HCT116 (cell line): ENCODE measurements around the gene HOXB8. TPM values are rescaled to one million over a fixed set of nuclear protein-coding genes. Genes with fewer than 3 reads are reported as not detected.

Experiments
- ATAC-seq: fragments of 200-7000 bp; cut with Tn5 transposase; 2 replicates; pipeline ENCODE4 v1.9.1; 2020; ENCODE audit warnings: mild to moderate bottlenecking, moderate library complexity
- BruUV-seq: library from RNA; stranded (reverse); fragments of 400-500 nt; replicated peaks from 2 replicates; lab custom pipeline; 2021; lab: Mats Ljungman, UMichigan
- CTCF ChIA-PET: fragments of 300-600 bp; sonication (Branson Sonifier 250); formaldehyde crosslinking; loops from one replicate; lab custom pipeline; 2021; ENCODE audit warnings: antibody characterized with exemption; lab: Charles Lee
- POLR2A ChIA-PET: fragments of 300-600, 350-600 bp; sonication (Branson Sonifier 250); formaldehyde crosslinking; loops from one replicate; lab custom pipeline; 2021; ENCODE audit warnings: antibody characterized with exemption; lab: Charles Lee
- RAD21 ChIA-PET, 2 experiments: fragments of 300-600 bp; sonication (Branson Sonifier 250); formaldehyde crosslinking; loops; one replicate each; lab custom pipeline; 2023; ENCODE audit warnings: low total read pairs in 2 of 2; ENCODE audit not compliant: uncharacterized antibody in 2 of 2, unreplicated experiment in 2 of 2, low non-redundant PET in 1 of 2; lab: Charles Lee
- DNase-seq: peaks from one replicate; pipeline ENCODE4 v3.0.0-alpha.2; 2010; ENCODE audit warnings: low read depth, low spot score
- H2AFZ ChIP-seq: fragments of 200-600 bp; shearing (Covaris generic), sonication (generic); 2 replicates; pipeline ENCODE4 v1.6.1; 2017; ENCODE audit warnings: low read depth, mixed run types, mixed read lengths, antibody characterized with exemption, low read length; ENCODE audit not compliant: poor library complexity, severe bottlenecking
- H3K27ac ChIP-seq: 2 replicates; pipeline ENCODE4 v1.5.1; 2012; ENCODE audit warnings: low read depth, low read length
- H3K27me3 ChIP-seq: fragments of 200-600 bp; sonication (generic); 2 replicates; pipeline ENCODE4 v1.6.1; 2016; ENCODE audit warnings: mixed run types, low read length, mixed read lengths; ENCODE audit not compliant: insufficient read depth
- H3K36me3 ChIP-seq, 2 experiments: fragments of 200-500 bp in 1 of 2; fragments of 200-600 bp in 1 of 2; sonication (Bioruptor generic) in 1 of 2; sonication (generic) in 1 of 2; 2 replicates each; pipeline versions ENCODE4 v1.5.1 to v1.6.1; 2014 to 2016; ENCODE audit warnings: low read length in 2 of 2, inconsistent platforms in 1 of 2, mixed read lengths in 1 of 2, mixed run types in 1 of 2; ENCODE audit not compliant: insufficient read depth in 2 of 2, control insufficient read depth in 1 of 2
- H3K4me1 ChIP-seq, 2 experiments: fragments of 200-600 bp in 1 of 2; sonication (generic) in 1 of 2; 2 replicates each; pipeline versions ENCODE4 v1.5.1 to v1.6.1; 2012 to 2017; ENCODE audit warnings: low read length in 2 of 2, inconsistent platforms in 1 of 2, mild to moderate bottlenecking in 1 of 2, mixed read lengths in 1 of 2, mixed run types in 1 of 2, moderate library complexity in 1 of 2; ENCODE audit not compliant: insufficient read depth in 2 of 2, control insufficient read depth in 1 of 2
- H3K4me2 ChIP-seq: fragments of 200-600 bp; sonication (generic); 2 replicates; pipeline ENCODE4 v1.6.1; 2017; ENCODE audit warnings: mixed run types, low read length, mixed read lengths
- H3K4me3 ChIP-seq, 2 experiments: fragments of 200-600 bp in 1 of 2; sonication (generic) in 1 of 2; replicated peaks in 1 of 2; 2 replicates each; pipeline ENCODE4 v1.5.1; 2011 to 2016; ENCODE audit warnings: low read length in 2 of 2, control low read depth in 1 of 2, low read depth in 1 of 2, mild to moderate bottlenecking in 1 of 2, mixed read lengths in 1 of 2, mixed run types in 1 of 2
- H3K79me2 ChIP-seq: fragments of 200-600 bp; sonication (generic); 2 replicates; pipeline ENCODE4 v1.6.1; 2017; ENCODE audit warnings: mild to moderate bottlenecking, mixed run types, low read length, moderate library complexity, mixed read lengths; ENCODE audit not compliant: insufficient read depth
- H3K9ac ChIP-seq: fragments of 200-600 bp; sonication (generic); 2 replicates; pipeline ENCODE4 v1.6.1; 2016; ENCODE audit warnings: low read length, mixed read lengths
- H3K9me2 ChIP-seq: fragments of 200-600 bp; sonication (generic), shearing (Covaris generic); 2 replicates; pipeline ENCODE4 v1.6.1; 2017; ENCODE audit warnings: mixed run types, mild to moderate bottlenecking, moderate library complexity; ENCODE audit not compliant: insufficient read depth
- H3K9me3 ChIP-seq, 2 experiments: fragments of 200-500 bp in 1 of 2; fragments of 200-600 bp in 1 of 2; sonication (Bioruptor generic) in 1 of 2; sonication (generic) in 1 of 2; 2 replicates each; pipeline ENCODE4 v1.6.1; 2014 to 2017; ENCODE audit warnings: low read length in 2 of 2, mixed read lengths in 2 of 2, inconsistent platforms in 1 of 2, low read depth in 1 of 2, mild to moderate bottlenecking in 1 of 2, mixed run types in 1 of 2, moderate library complexity in 1 of 2; ENCODE audit not compliant: control insufficient read depth in 1 of 2, insufficient read depth in 1 of 2
- H4K20me1 ChIP-seq: fragments of 200-600 bp; sonication (generic), shearing (Covaris generic); 2 replicates; pipeline ENCODE4 v1.6.1; 2017; ENCODE audit warnings: mixed run types, mild to moderate bottlenecking, moderate library complexity; ENCODE audit not compliant: insufficient read depth
- CBX3 ChIP-seq: IDR thresholded peaks from 2 replicates; pipeline ENCODE4 v1.6.1; 2012; ENCODE audit warnings: low read depth
- CEBPB ChIP-seq: IDR thresholded peaks from 2 replicates; pipeline ENCODE4 v1.6.1; 2012; ENCODE audit warnings: low read depth
- CTCF ChIP-seq, 3 experiments: fragments of 200-600 bp in 1 of 3; sonication (generic) in 1 of 3; IDR thresholded peaks in 2 of 3; conservative IDR thresholded peaks in 1 of 3; 2 replicates each; pipeline ENCODE4 v1.5.1; 2012 to 2017; ENCODE audit warnings: low read depth in 2 of 3, low read length in 2 of 3, antibody characterized with exemption in 1 of 3, borderline replicate concordance in 1 of 3, control low read depth in 1 of 3, mild to moderate bottlenecking in 1 of 3, mixed read lengths in 1 of 3, mixed run types in 1 of 3, moderate library complexity in 1 of 3; ENCODE audit not compliant: insufficient read depth in 1 of 3
- EGR1 ChIP-seq: IDR thresholded peaks from 2 replicates; pipeline ENCODE4 v1.6.1; 2012; ENCODE audit warnings: low read depth
- EZH2phosphoT487 ChIP-seq: fragments of 200-600 bp; IDR thresholded peaks from 2 replicates; pipeline ENCODE4 v1.6.1; 2018; ENCODE audit warnings: antibody characterized with exemption, borderline replicate concordance
- FOSL1 ChIP-seq: IDR thresholded peaks from 2 replicates; pipeline ENCODE4 v1.6.1; 2012; ENCODE audit warnings: low read depth
- MAX ChIP-seq: IDR thresholded peaks from 2 replicates; pipeline ENCODE4 v1.6.1; 2012
- POLR2AphosphoS5 ChIP-seq: IDR thresholded peaks from 2 replicates; pipeline ENCODE4 v1.6.1; 2011; ENCODE audit warnings: mild to moderate bottlenecking, low read depth, low read length, moderate library complexity
- RAD21 ChIP-seq: IDR thresholded peaks from 2 replicates; pipeline ENCODE4 v1.6.1; 2012; ENCODE audit warnings: low read depth, mild to moderate bottlenecking
- REST ChIP-seq: IDR thresholded peaks from 2 replicates; pipeline ENCODE4 v1.6.1; 2012; ENCODE audit warnings: low read depth
- SIN3A ChIP-seq: IDR thresholded peaks from 2 replicates; pipeline ENCODE4 v1.6.1; 2012; ENCODE audit warnings: low read depth
- TCF7L2 ChIP-seq: IDR thresholded peaks from 2 replicates; pipeline ENCODE4 v1.7.0; 2011; ENCODE audit warnings: borderline replicate concordance, inconsistent platforms; ENCODE audit not compliant: insufficient read depth, insufficient read length; ENCODE audit errors: extremely low read depth
- ZFX ChIP-seq: fragments of 450-650 bp; IDR thresholded peaks from 2 replicates; pipeline ENCODE4 v1.6.1; 2017
- intact Hi-C: fragments of 100-400 bp; cut with micrococcal nuclease; formaldehyde crosslinking; loops from 2 replicates; pipeline ENCODE4 v1.10.0; 2022
- total RNA-seq: library from RNA; stranded (reverse); gene quantifications from one replicate; pipeline ENCODE4 v1.2.1, GENCODE V29; 2021; ENCODE audit not compliant: unreplicated experiment

The HOXB8 gene
- total RNA-seq, 1 experiment from 2014 or later, result 44.7 TPM

- TF ChIP-seq CTCF (IDR thresholded peaks at IDR 0.05 in 2 of 3, conservative IDR thresholded peaks at IDR 0.05 in 1 of 3; ENCODE audit: borderline replicate concordance in 1 of 3, insufficient read depth in 1 of 3, low read depth in 2 of 3, low read length in 2 of 3) (no peak), EGR1 (no peak), POLR2AphosphoS5 (no peak), TCF7L2 (no peak)
These were observed 43.2 kb downstream of the HOXB8 start (continued) for GRCh38 chr17:48571826-48572417.

- H3K4me2 ChIP-seq, result no peak overlapping the region
- DNase-seq, result no peak
- no peaks in the 10 kb centered on the region; a peak in 1 of 4 replicates for H3K36me3 ChIP-seq
- H3K27ac ChIP-seq, result no peak overlapping the region
- no peaks in the 10 kb centered on the region for H4K20me1 ChIP-seq
- TF ChIP-seq CEBPB, result no peak
- no peak for TF ChIP-seq CBX3
- TF ChIP-seq SIN3A, result no peak
- no peak for TF ChIP-seq CTCF (IDR thresholded peaks at IDR 0.05 in 2 of 3, conservative IDR thresholded peaks at IDR 0.05 in 1 of 3; ENCODE audit: borderline replicate concordance in 1 of 3, insufficient read depth in 1 of 3, low read depth in 2 of 3, low read length in 2 of 3)
- TF ChIP-seq REST, result no peak
- no peak for TF ChIP-seq RAD21
- no peak for TF ChIP-seq ZFX
- TF ChIP-seq EZH2phosphoT487, result no peak
- no peak for TF ChIP-seq FOSL1
- no peak for TF ChIP-seq MAX
- no peak overlapping the region for H2AFZ ChIP-seq
- H3K4me3 ChIP-seq, result no peak overlapping the region
- ATAC-seq, result no peak
- H3K9ac ChIP-seq, result no peak overlapping the region
- ChIA-PET RAD21 (no interaction called here), POLR2A (no interaction called here), CTCF (no interaction called here)
- H3K9me3 ChIP-seq, result no peaks in the 10 kb centered on the region
- peaks cover 79% of the 10 kb centered on the region for H3K79me2 ChIP-seq
- BruUV-seq, result no TSS peak
- intact Hi-C loops, result no loop called here
- no peaks in the 10 kb centered on the region for H3K9me2 ChIP-seq
- H3K4me1 ChIP-seq, result peaks cover 0 to 5% of the 10 kb centered on the region in 2 experiments; a peak in 1 of 4 replicates
- no peaks in the 10 kb centered on the region for H3K27me3 ChIP-seq
These were observed 43.9 kb downstream of the HOXB8 start for GRCh38 chr17:48571024-48571818.
